Smooth muscle cell of the brain vasculature (primary cell): ENCODE measurements around the gene NCKAP1.
A peak's percentile ranks its signal among the peaks of the same experiment; 100 is the strongest.

Experiments used
- DNase-seq: peaks from one replicate; pipeline ENCODE4 v3.0.0-alpha.2; 2012; ENCODE audit warnings: low read depth, low spot score

The NCKAP1 gene

DNA sequence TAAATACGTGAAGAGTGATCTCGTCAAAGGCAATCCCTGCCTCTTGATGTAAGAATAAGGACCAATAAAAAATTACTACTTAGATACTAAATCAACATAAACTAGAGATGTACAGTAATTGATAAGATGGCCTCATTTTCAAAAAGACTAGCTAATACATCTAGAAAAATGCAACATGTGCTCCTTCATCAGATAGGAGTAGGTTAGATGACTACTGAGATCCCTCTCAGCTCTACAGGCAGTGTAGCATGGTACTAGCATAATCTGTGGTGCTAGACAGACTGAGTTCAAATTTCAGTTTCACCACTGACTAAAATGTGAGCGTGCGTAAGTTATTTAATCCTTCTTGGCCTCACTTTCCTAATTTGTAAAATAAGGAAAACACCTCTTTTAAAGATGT lies 89.2 kb downstream of the NCKAP1 start:
- DNase-seq: no peak

DNA sequence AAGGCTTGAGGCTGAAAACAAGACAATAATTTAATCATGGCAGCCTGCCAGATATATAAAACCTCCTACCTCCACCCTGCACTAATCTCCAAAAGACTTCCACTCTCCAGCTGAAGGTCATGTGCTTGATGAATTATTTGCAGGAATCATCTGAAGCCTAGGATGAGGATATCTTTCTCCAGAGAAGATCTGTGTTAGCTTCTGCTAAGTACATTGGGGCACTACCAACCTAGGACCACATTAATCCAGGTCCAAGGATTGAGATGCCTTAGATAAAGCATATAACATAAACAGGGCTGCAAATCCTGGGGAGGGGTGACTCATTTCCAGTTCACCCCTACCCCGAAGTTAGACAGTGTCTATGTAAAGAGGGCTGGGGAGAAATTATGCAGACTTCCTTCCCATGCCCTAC lies 91.3 kb downstream of the NCKAP1 start:
- DNase-seq: no peak

DNA sequence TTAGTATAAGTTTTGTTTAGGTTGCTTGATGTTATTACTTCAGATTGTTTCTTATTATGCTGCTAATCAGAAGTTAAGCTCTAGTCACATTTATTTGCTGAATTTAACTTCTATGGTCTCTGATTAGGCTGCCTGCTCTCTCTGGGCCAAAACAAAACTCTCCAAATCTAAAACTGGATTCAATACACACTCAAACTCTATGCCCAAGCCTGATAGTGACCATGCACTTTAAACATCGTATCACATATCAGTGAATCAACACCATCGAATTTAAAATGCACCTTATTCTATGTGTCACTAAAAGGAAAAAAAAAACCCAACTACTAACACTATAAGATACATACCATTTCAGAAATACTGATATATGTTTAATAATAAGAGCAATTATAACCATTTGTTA lies 94.9 kb downstream of the NCKAP1 start:
- DNase-seq: no peak

DNA sequence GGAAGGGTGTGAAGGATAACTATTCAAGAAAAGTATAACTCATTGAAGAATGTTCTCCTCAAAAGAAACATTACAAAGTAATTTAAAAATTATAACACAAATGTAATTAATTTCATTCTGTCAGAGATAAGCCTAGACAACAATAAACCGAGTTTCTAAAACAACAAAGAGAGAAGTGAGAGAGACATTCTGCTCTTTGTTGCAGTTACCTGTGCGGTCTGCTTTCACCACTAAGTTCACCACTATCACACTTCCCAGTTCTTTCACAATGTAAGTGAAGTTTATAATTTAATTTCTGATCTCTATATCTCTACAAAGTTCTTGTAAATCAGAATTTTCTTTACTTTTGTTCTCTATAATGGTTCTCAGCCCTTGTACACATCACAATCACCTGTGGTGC lies 95.5 kb downstream of the NCKAP1 start:
- DNase-seq: no peak

- no peak for DNase-seq
Observed at GRCh38 chr2:182941919-182942318, 96.3 kb downstream of the NCKAP1 start.

GRCh38 chr2:182941121-182941722 lies 97.0 kb downstream of the NCKAP1 start:
- no peak for DNase-seq

GRCh38 chr2:182937870-182938269 lies 100.4 kb downstream of the NCKAP1 start:
- no peak for DNase-seq

- DNase-seq: no peak
Observed at GRCh38 chr2:182933629-182934028, 104.6 kb downstream of the NCKAP1 start.

- no peak for DNase-seq
Observed at GRCh38 chr2:182929972-182930371, 108.3 kb downstream of the NCKAP1 start.

- DNase-seq: no peak
Observed at GRCh38 chr2:182924306-182924705, 114.0 kb downstream of the NCKAP1 start.

DNA sequence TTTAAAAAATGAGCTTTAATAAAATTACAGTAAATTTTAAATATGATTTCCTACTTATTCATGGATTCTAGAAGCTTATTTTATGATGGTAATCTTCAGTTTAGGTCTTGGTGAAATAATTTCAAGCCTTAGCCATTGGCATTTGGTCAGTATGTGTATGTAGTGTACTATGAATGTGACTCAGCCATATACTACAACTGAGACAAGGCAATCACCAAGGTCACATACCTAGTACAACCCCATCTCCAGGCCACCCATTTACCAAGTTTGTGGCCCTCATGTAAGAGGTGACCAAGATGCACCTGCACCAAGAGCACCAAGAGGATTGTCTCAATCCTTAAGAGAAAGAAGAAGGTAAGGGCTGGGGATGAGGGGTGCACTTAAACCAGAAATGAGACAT lies 117.0 kb downstream of the NCKAP1 start:
- no peak for DNase-seq

GRCh38 chr2:182920631-182921056 lies 117.6 kb downstream of the NCKAP1 start:
- no peak for DNase-seq

DNA sequence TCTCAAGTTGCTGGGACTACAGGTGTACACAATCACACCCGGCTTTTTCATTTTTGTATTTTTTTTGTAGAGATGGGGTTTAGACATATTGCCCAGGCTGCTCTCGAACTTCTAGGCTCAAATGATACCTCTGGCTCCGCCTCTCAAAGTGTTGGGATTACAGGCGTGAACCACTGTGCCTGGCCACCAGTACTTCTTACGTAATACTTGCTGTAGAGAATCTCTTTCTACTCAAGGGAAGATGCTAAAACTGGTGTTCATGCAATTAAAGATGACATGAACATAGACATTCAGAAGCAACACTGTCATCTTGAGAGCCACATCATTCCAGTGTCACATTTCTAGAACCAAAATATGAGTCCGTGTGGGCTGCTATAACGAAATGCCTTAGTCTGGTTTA lies 118.2 kb downstream of the NCKAP1 start:
- no peak for DNase-seq

DNA sequence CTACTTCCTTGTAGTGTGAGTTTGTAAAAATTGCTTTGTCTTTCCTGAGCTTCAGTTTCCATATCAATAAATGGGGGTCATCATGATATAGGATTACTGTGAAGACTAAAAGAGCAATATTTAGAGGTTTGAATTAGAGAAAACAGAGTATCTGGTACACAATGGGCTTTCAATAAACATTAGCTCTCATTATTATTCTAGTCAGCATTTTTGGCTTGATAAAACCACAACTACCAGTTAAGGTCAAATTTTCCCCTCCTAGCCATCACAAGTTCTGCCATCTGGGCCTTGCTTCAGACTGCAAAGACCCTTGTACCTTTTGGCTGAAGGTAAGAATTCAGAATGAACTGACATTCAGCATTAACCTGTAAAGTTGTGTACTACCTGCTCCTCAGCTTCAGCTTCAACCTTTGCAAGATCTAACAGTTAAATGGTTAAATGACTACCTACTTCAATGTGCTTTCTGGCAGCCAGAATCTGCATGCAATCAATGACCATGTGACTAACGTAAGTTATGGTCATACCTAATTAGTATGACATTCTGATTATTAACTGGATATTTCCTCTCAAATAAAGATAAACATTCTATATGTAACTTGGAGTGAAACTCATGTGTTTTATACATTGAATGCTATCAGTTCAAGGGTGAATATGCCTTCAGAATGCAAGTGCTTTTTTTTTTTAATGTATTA lies 119.2 kb downstream of the NCKAP1 start:
- no peak for DNase-seq

GRCh38 chr2:182917924-182918323 lies 120.3 kb downstream of the NCKAP1 start:
- no peak for DNase-seq

DNA sequence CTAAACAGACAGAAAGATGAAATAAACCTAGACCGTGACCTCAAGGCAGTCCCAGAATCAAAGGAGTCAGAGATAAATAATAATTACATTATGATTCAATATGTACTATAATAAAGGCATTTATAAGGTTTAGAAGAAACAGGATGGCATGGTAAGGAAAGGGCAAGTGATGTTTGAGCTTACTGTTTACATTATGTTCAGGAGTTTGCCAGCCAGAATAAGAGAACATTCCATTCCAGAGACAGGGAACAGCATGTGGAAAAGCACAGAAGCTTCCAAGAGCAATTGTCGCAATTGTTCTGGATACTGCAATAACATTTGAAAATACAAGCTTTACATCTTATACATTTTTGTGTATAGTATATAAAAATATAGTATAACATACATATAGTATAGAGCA lies 121.8 kb downstream of the NCKAP1 start:
- DNase-seq: no peak

- peak; percentile 55 for DNase-seq
Observed at GRCh38 chr2:182915369-182916326, 122.6 kb downstream of the NCKAP1 start.

- DNase-seq: no peak
Observed at GRCh38 chr2:182914852-182915251, 123.4 kb downstream of the NCKAP1 start.

GRCh38 chr2:182913064-182913463 lies 125.2 kb downstream of the NCKAP1 start:
- no peak for DNase-seq

- no peak for DNase-seq
Observed at GRCh38 chr2:182912518-182912915, 125.7 kb downstream of the NCKAP1 start.

DNA sequence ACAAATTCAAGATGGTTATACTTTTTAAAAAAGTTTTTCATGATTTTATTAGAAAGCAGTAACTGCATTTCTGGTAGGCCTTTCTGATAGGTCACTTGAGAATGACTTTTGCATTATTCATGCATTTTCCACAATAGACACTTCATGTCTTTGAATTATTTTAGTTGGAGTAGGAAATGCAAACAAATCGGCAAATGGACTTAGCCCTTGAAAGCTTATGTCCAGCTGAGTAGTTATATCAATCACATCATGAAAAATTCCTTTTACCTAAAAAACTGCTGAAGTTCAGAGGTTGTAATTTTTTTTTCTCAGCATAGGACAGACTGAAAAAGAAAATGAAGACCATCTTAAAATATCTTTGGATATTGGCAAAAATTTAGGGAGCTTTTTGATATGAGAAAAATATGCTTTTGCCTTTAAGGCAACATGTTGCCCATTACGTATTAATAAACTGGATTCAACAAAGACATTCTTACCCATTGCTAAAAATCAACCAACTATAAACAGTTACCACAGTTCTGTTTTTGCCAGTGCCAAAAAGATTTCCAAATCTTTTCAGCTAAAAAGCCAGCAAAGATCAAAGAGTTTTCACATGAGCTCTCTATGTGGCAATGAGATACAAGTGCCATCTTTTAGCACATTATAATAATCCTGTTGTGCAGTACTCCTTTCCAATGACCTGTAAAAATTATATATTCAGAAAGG lies 126.3 kb downstream of the NCKAP1 start:
- DNase-seq: no peak

GRCh38 chr2:182910965-182911364 lies 127.3 kb downstream of the NCKAP1 start:
- DNase-seq: no peak
